AG09319 (cell line): Measurements from ENCODE around the gene ZNF219.

ENCODE experiments used
- DNase-seq: peaks from one replicate; pipeline ENCODE4 v3.0.0-alpha.2; 2010; ENCODE audit warnings: low read depth; ENCODE audit errors: extremely low read depth
- CTCF ChIP-seq: IDR thresholded peaks from 2 replicates; pipeline ENCODE4 v1.5.1; 2011; ENCODE audit warnings: low read depth, mild to moderate bottlenecking, inconsistent platforms, low read length, moderate library complexity

The ZNF219 gene

GRCh38 chr14:21084998-21085853, 13.2 kb downstream of the ZNF219 start:
- TF ChIP-seq CTCF = no peak
- peak; percentile 54 for DNase-seq

- DNase-seq = no peak
- no peak for TF ChIP-seq CTCF
These were observed 14.1 kb downstream of the ZNF219 start for GRCh38 chr14:21084396-21084795.

GRCh38 chr14:21083565-21084325, 14.7 kb downstream of the ZNF219 start:
- no peak for DNase-seq
- TF ChIP-seq CTCF = no peak

GRCh38 chr14:21081521-21082142, 16.8 kb downstream of the ZNF219 start:
- DNase-seq = no peak
- no peak for TF ChIP-seq CTCF

GRCh38 chr14:21078726-21079125, 19.7 kb downstream of the ZNF219 start:
- no peak for DNase-seq
- no peak for TF ChIP-seq CTCF

- DNase-seq = no peak
- no peak for TF ChIP-seq CTCF
These were observed 20.2 kb downstream of the ZNF219 start for GRCh38 chr14:21078287-21078686.

- DNase-seq = no peak
- TF ChIP-seq CTCF = no peak
These were observed 20.8 kb downstream of the ZNF219 start for GRCh38 chr14:21077672-21078071.
